Keratinocyte (primary cell): ENCODE measurements around the gene FIBP. TPM values are rescaled to one million over a fixed set of nuclear protein-coding genes. Genes with fewer than 3 reads are reported as not detected.

Experiments
- DNase-seq: peaks from one replicate; pipeline ENCODE4 v3.0.0-alpha.2; 2011; ENCODE audit warnings: low read depth, missing footprints, low spot score
- FAIRE-seq: peaks from 2 replicates; lab custom pipeline; 2011; peaks lifted over from hg19 to GRCh38; lab: Jason Lieb, UNC
- H2AFZ ChIP-seq: 2 replicates; pipeline ENCODE4 v1.6.0; 2012; ENCODE audit warnings: low read length, control low read depth, inconsistent platforms; ENCODE audit not compliant: control insufficient read depth
- H3K27ac ChIP-seq: 2 replicates; pipeline ENCODE4 v1.5.1; 2011; ENCODE audit warnings: low read length; ENCODE audit not compliant: control insufficient read depth, insufficient read depth
- H3K27me3 ChIP-seq: 3 replicates; pipeline ENCODE4 v1.6.0; 2011; ENCODE audit warnings: low read length; ENCODE audit not compliant: control insufficient read depth, insufficient read depth; ENCODE audit errors: extremely low read depth
- H3K36me3 ChIP-seq, 2 experiments: 2 replicates in 1 of 2; 3 replicates in 1 of 2; pipeline ENCODE4 v1.5.1; 2011; ENCODE audit warnings: low read length in 2 of 2, mild to moderate bottlenecking in 1 of 2; ENCODE audit not compliant: control insufficient read depth in 2 of 2, insufficient read depth in 2 of 2; ENCODE audit errors: extremely low read depth in 1 of 2
- H3K4me1 ChIP-seq: 3 replicates; pipeline ENCODE4 v1.5.1; 2011; ENCODE audit warnings: low read length; ENCODE audit not compliant: control insufficient read depth, insufficient read depth; ENCODE audit errors: extremely low read depth
- H3K4me2 ChIP-seq: 3 replicates; pipeline ENCODE4 v1.6.0; 2011; ENCODE audit warnings: low read depth, low read length; ENCODE audit not compliant: control insufficient read depth, insufficient read depth; ENCODE audit errors: extremely low read depth
- H3K4me3 ChIP-seq, 3 experiments: fragments of 200-600 bp in 1 of 3; sonication (generic) in 1 of 3; 2 replicates in 2 of 3; 3 replicates in 1 of 3; pipeline ENCODE4 v1.5.1; 2011 to 2016; ENCODE audit warnings: low read length in 3 of 3, mild to moderate bottlenecking in 3 of 3, control low read depth in 2 of 3, inconsistent platforms in 1 of 3, low read depth in 1 of 3, mixed read lengths in 1 of 3, mixed run types in 1 of 3, moderate library complexity in 1 of 3; ENCODE audit not compliant: control insufficient read depth in 2 of 3, insufficient read depth in 2 of 3; ENCODE audit errors: extremely low read depth in 1 of 3
- H3K79me2 ChIP-seq: 2 replicates; pipeline ENCODE4 v1.6.0; 2012; ENCODE audit warnings: low read length; ENCODE audit not compliant: control insufficient read depth, insufficient read depth
- H3K9ac ChIP-seq: 3 replicates; pipeline ENCODE4 v1.6.0; 2011; ENCODE audit warnings: low read length; ENCODE audit not compliant: control insufficient read depth, insufficient read depth; ENCODE audit errors: extremely low read depth
- H3K9me1 ChIP-seq: 3 replicates; pipeline ENCODE4 v1.6.0; 2011; ENCODE audit warnings: low read length; ENCODE audit not compliant: control insufficient read depth, insufficient read depth; ENCODE audit errors: extremely low read depth
- H3K9me3 ChIP-seq: 2 replicates; pipeline ENCODE4 v1.5.1; 2012; ENCODE audit warnings: low read depth, low read length; ENCODE audit not compliant: control insufficient read depth
- H4K20me1 ChIP-seq: 3 replicates; pipeline ENCODE4 v1.6.0; 2011; ENCODE audit warnings: low read length; ENCODE audit not compliant: control insufficient read depth, insufficient read depth; ENCODE audit errors: extremely low read depth
- EZH2 ChIP-seq: IDR thresholded peaks from one replicate; pipeline ENCODE4 v1.6.1; 2012; ENCODE audit warnings: inconsistent platforms, mild to moderate bottlenecking, low read length, moderate library complexity
- dilution Hi-C: fragments of 300-500 bp; cut with MboI; formaldehyde crosslinking; loops from one replicate; pipeline ENCODE4 v1.7.0; 2020; ENCODE audit warnings: low sequenced_read_pairs; ENCODE audit not compliant: extremely low pct_ligation_motif_present
- polyA plus RNA-seq, 5 experiments: library from polyadenylated mRNA; depleted of rRNA in 3 of 5; stranded (reverse) in 3 of 5; stranded (forward) in 1 of 5; unstranded in 1 of 5; fragments of >200 nt; gene quantifications; 1 replicate in 1 of 5; 2 replicates in 3 of 5; 3 replicates in 1 of 5; pipeline versions ENCODE4 v1.2.1 to v1.2.3, GENCODE V29; 2011 to 2012; ENCODE audit warnings: missing spikeins in 2 of 5, low read depth in 1 of 5, low replicate concordance in 1 of 5
- TF ChIP-seq, protein P1 (sequence below), 3 experiments: IDR thresholded peaks in 1 of 3; conservative IDR thresholded peaks in 1 of 3; optimal IDR thresholded peaks in 1 of 3; 2 replicates in 2 of 3; 3 replicates in 1 of 3; pipeline versions ENCODE3 to v1.5.1; 2011; ENCODE audit warnings: low read length in 3 of 3, mild to moderate bottlenecking in 3 of 3, moderate library complexity in 2 of 3, control low read depth in 1 of 3, inconsistent platforms in 1 of 3; ENCODE audit not compliant: insufficient read depth in 2 of 3; ENCODE audit errors: extremely low read depth in 1 of 3

Gene FIBP
- polyA plus RNA-seq, 1 donor (not counting 4 experiments of a cell fraction or from before 2014, with no cell fraction given) = 95.1 TPM

DNA sequence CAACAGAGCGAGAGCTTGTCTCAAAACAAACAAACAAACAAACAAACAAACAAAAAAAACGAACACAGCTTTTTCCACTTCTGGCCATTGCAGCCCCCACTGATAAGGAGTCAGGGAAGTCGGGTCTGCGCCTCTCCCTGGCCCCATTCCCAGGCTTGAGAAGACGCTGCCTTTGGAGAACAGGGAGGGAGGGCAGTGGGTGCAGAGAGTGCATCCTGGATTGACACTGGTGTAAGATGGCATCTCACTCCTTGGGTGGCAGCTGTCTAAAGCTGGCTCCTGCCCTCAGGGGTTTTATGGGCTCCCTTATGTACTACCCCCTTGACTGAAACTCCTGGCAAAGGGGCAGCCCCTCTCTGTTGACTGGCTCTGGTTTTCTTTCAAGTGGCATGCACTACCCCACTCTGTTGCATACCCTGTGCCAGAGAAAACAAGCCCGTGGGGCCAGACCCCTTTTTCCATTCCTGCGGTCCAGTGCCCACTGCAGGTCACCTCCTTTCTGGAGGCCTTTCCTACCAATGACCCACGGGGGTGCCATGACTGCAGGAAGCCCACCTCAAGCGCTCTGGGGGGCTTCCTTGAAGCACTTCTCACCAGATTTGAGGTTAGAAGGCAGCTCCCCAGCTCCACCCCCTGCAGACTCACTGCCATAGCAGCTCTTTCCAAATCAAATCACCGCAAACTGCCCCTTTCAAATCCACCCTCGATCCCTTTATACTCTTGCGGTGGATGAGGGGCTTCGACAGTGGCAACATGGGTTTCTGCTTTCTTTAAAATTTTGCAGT is 43.7 kb upstream of the FIBP start:
- H3K9me3 ChIP-seq = no peaks in the 10 kb centered on the region
- FAIRE-seq (no peak), DNase-seq (no peak)
- no peak overlapping the region for H2AFZ ChIP-seq
- no peaks in the 10 kb centered on the region for H3K27me3 ChIP-seq
- H3K36me3 ChIP-seq = no peaks in the 10 kb centered on the region
- H3K9ac ChIP-seq = no peak overlapping the region
- dilution Hi-C loops = no loop called here
- H3K4me1 ChIP-seq = no peaks in the 10 kb centered on the region
- H3K79me2 ChIP-seq = no peaks in the 10 kb centered on the region
- H3K4me2 ChIP-seq = no peak overlapping the region
- no peaks in the 10 kb centered on the region for H4K20me1 ChIP-seq
- no peak overlapping the region for H3K4me3 ChIP-seq
- no peak overlapping the region for H3K27ac ChIP-seq
- no peak for TF ChIP-seq EZH2
- TF ChIP-seq, protein P1, sequence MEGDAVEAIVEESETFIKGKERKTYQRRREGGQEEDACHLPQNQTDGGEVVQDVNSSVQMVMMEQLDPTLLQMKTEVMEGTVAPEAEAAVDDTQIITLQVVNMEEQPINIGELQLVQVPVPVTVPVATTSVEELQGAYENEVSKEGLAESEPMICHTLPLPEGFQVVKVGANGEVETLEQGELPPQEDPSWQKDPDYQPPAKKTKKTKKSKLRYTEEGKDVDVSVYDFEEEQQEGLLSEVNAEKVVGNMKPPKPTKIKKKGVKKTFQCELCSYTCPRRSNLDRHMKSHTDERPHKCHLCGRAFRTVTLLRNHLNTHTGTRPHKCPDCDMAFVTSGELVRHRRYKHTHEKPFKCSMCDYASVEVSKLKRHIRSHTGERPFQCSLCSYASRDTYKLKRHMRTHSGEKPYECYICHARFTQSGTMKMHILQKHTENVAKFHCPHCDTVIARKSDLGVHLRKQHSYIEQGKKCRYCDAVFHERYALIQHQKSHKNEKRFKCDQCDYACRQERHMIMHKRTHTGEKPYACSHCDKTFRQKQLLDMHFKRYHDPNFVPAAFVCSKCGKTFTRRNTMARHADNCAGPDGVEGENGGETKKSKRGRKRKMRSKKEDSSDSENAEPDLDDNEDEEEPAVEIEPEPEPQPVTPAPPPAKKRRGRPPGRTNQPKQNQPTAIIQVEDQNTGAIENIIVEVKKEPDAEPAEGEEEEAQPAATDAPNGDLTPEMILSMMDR (optimal IDR thresholded peaks at IDR 0.05 in 1 of 3, IDR thresholded peaks at IDR 0.05 in 1 of 3, conservative IDR thresholded peaks at IDR 0.05 in 1 of 3; ENCODE audit: extremely low read depth in 1 of 3, insufficient read depth in 2 of 3, low read length in 3 of 3) = peak in 1 of 3 experiments; percentile 5
- H3K9me1 ChIP-seq = no peaks in the 10 kb centered on the region

DNA sequence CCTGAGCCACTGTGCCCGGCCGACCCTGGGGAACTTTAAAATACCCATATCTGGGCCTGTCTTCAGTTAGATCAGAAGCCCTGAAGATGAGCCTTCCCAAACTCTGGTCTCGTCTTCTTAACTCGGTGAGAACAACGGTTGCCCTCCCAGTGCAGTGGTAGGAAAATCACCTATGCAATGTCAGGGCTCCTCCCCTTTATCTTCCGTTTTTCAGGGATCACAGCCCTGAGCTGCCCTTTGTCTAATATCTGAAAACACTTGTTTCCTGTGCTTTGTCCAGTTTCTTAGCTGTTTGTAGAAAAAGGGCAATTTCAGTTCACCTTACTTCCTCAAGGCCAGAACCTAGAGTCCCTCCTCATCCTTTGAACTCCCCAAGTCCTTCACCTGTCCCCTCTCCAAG is 40.4 kb upstream of the FIBP start:
- no peaks in the 10 kb centered on the region for H4K20me1 ChIP-seq
- dilution Hi-C loops = no loop called here
- H3K4me2 ChIP-seq = no peak overlapping the region
- peaks cover 2 to 6% of the 10 kb centered on the region in 2 experiments for H3K36me3 ChIP-seq
- no peaks in the 10 kb centered on the region for H3K4me1 ChIP-seq
- H3K27me3 ChIP-seq = no peaks in the 10 kb centered on the region
- FAIRE-seq (no peak), DNase-seq (no peak)
- H2AFZ ChIP-seq = no peak overlapping the region
- no peak overlapping the region for H3K27ac ChIP-seq
- H3K9ac ChIP-seq = no peak overlapping the region
- no peaks in the 10 kb centered on the region for H3K9me3 ChIP-seq
- TF ChIP-seq, protein P1 (optimal IDR thresholded peaks at IDR 0.05 in 1 of 3, IDR thresholded peaks at IDR 0.05 in 1 of 3, conservative IDR thresholded peaks at IDR 0.05 in 1 of 3; ENCODE audit: extremely low read depth in 1 of 3, insufficient read depth in 2 of 3, low read length in 3 of 3) = no peak
- TF ChIP-seq EZH2 = no peak
- no peak overlapping the region for H3K4me3 ChIP-seq
- no peaks in the 10 kb centered on the region for H3K9me1 ChIP-seq
- no peaks in the 10 kb centered on the region for H3K79me2 ChIP-seq
